C4-2B (cell line): ENCODE measurements around the gene ASCC3.

Source experiments
- CTCF ChIP-seq: fragments of 450-650 bp; conservative IDR thresholded peaks from 2 replicates; pipeline ENCODE4 v1.5.1; 2017; ENCODE audit warnings: mild to moderate bottlenecking
- ZFX ChIP-seq: fragments of 450-650 bp; IDR thresholded peaks from 2 replicates; pipeline ENCODE4 v1.6.1; 2017

GRCh38 chr6:100673641-100674040, 207.5 kb downstream of the ASCC3 start:
- TF ChIP-seq CTCF (no peak), ZFX (no peak)
